HG02840 (cell line): ENCODE measurements around the gene TACC2.
"Not testable (repeated sequence)": the region's sequence is repeated elsewhere in the genome, so short reads cannot be mapped to it uniquely, and the experiment has no call there.

Experiments
- ATAC-seq: cut with Tn5 transposase; IDR thresholded peaks from one replicate; pipeline ENCODE4 v1.9.1; 2021; ENCODE audit warnings: mild to moderate bottlenecking, moderate library complexity, moderate number of reproducible peaks; ENCODE audit not compliant: unreplicated experiment, low FRiP score

Gene TACC2

GRCh38 chr10:122086416-122087240 lies 97.7 kb downstream of the TACC2 start:
- ATAC-seq, result no peak

- ATAC-seq, result no peak
Measured at GRCh38 chr10:122087436-122087835, 98.5 kb downstream of the TACC2 start.

- ATAC-seq, result no peak
Measured at GRCh38 chr10:122089311-122090017, 100.5 kb downstream of the TACC2 start.

- ATAC-seq, result no peak
Measured at GRCh38 chr10:122091722-122092121, 102.8 kb downstream of the TACC2 start.

GRCh38 chr10:122093076-122093475 lies 104.1 kb downstream of the TACC2 start:
- ATAC-seq, result no peak

- not testable (repeated sequence) for ATAC-seq
Measured at GRCh38 chr10:122096181-122096580, 107.2 kb downstream of the TACC2 start.

- ATAC-seq, result no peak
Measured at GRCh38 chr10:122096705-122097104, 107.7 kb downstream of the TACC2 start.

- ATAC-seq, result no peak
Measured at GRCh38 chr10:122097935-122098334, 109.0 kb downstream of the TACC2 start.

GRCh38 chr10:122098924-122099323 lies 110.0 kb downstream of the TACC2 start:
- no peak for ATAC-seq

- ATAC-seq, result no peak
Measured at GRCh38 chr10:122099562-122099961, 110.6 kb downstream of the TACC2 start.

GRCh38 chr10:122102146-122102868 lies 113.3 kb downstream of the TACC2 start:
- no peak for ATAC-seq

- ATAC-seq, result no peak
Measured at GRCh38 chr10:122102869-122103525, 114.0 kb downstream of the TACC2 start.

GRCh38 chr10:122103592-122103991 lies 114.6 kb downstream of the TACC2 start:
- no peak for ATAC-seq

GRCh38 chr10:122108786-122109185 lies 119.8 kb downstream of the TACC2 start:
- ATAC-seq, result not testable (repeated sequence)

GRCh38 chr10:122112021-122112616 lies 123.2 kb downstream of the TACC2 start:
- ATAC-seq, result no peak

GRCh38 chr10:122112625-122113160 lies 123.7 kb downstream of the TACC2 start:
- ATAC-seq, result no peak

GRCh38 chr10:122113161-122113944 lies 124.4 kb downstream of the TACC2 start:
- ATAC-seq, result no peak

GRCh38 chr10:122113945-122114747 lies 125.2 kb downstream of the TACC2 start:
- ATAC-seq, result no peak
